K562 (cell line): ENCODE results near the gene MRPL48. TPM values are rescaled to one million over a fixed set of nuclear protein-coding genes. Genes with fewer than 3 reads are reported as not detected.
A peak's percentile ranks its signal among the peaks of the same experiment; 100 is the strongest.

Source experiments
- CHD1 ChIP-seq: fragments of 200-600 bp; sonication (generic); IDR thresholded peaks from one replicate; pipeline ENCODE4 v1.6.1; 2012; ENCODE audit warnings: mild to moderate bottlenecking, moderate library complexity, low read length, inconsistent platforms
- DLX4 ChIP-seq: fragments of 250-450 bp; sonication (Bioruptor Pico); IDR thresholded peaks from 2 replicates; pipeline ENCODE4 v1.6.1; 2021; ENCODE audit warnings: mild to moderate bottlenecking
- ETS2 ChIP-seq: IDR thresholded peaks from 2 replicates; pipeline ENCODE4 v1.6.1; 2016; ENCODE audit warnings: borderline replicate concordance, missing genetic modification characterization, mild to moderate bottlenecking, moderate library complexity, missing compliant biosample characterization; ENCODE audit not compliant: poor library complexity, severe bottlenecking
- FOSL1 ChIP-seq: fragments of 200-800 bp; sonication (Bioruptor generic); conservative IDR thresholded peaks from 2 replicates; pipeline ENCODE4 v1.6.1; 2016; ENCODE audit warnings: missing genetic modification characterization, missing compliant biosample characterization
- FOXP1 ChIP-seq: sonication (generic); formaldehyde crosslinking; IDR thresholded peaks from 2 replicates; pipeline ENCODE4 v1.8.0; 2022; ENCODE audit warnings: mild to moderate bottlenecking, missing genetic modification reagents
- GTF3C2 ChIP-seq: IDR thresholded peaks from 3 replicates; pipeline ENCODE4 v1.6.1; 2011; ENCODE audit warnings: borderline replicate concordance, mild to moderate bottlenecking, moderate library complexity; ENCODE audit not compliant: insufficient read length; ENCODE audit errors: extremely low read depth
- KDM2B ChIP-seq: fragments of 250-450 bp; sonication (Bioruptor Pico); IDR thresholded peaks from 2 replicates; pipeline ENCODE4 v1.8.0; 2021; ENCODE audit warnings: mild to moderate bottlenecking, moderate library complexity
- NONO ChIP-seq, 2 experiments: fragments of 200-400 bp in 1 of 2; fragments of 450-650 bp in 1 of 2; formaldehyde crosslinking in 1 of 2; IDR thresholded peaks; 2 replicates each; pipeline ENCODE4 v1.6.1; 2017; ENCODE audit warnings: low read depth in 2 of 2, mild to moderate bottlenecking in 2 of 2, moderate library complexity in 2 of 2, low read length in 1 of 2
- PATZ1 ChIP-seq: fragments of 250-450 bp; sonication (Bioruptor Pico); IDR thresholded peaks from 2 replicates; pipeline ENCODE4 v1.5.0; 2020; ENCODE audit warnings: mild to moderate bottlenecking, borderline replicate concordance
- RBM14 ChIP-seq: fragments of 200-400 bp; formaldehyde crosslinking; IDR thresholded peaks from 2 replicates; pipeline ENCODE4 v1.6.1; 2018; ENCODE audit warnings: low read depth, mild to moderate bottlenecking, low read length, moderate library complexity, borderline replicate concordance; ENCODE audit not compliant: insufficient read depth
- XRCC3 ChIP-seq: fragments of 450-650 bp; IDR thresholded peaks from 2 replicates; pipeline ENCODE4 v1.6.1; 2017; ENCODE audit warnings: mild to moderate bottlenecking, moderate library complexity
- ZNF121 ChIP-seq: sonication (generic); formaldehyde crosslinking; conservative IDR thresholded peaks from 2 replicates; pipeline ENCODE4 v1.8.0; 2022; ENCODE audit warnings: missing genetic modification reagents
- ZNF140 ChIP-seq: fragments of 250-450 bp; sonication (Bioruptor Pico); IDR thresholded peaks from 2 replicates; pipeline ENCODE4 v1.8.0; 2021; ENCODE audit warnings: moderate library complexity, mild to moderate bottlenecking, inconsistent platforms
- ZNF239 ChIP-seq: fragments of 250-450 bp; sonication (Bioruptor Pico); IDR thresholded peaks from 2 replicates; pipeline ENCODE4 v1.4.0; 2020; ENCODE audit warnings: mild to moderate bottlenecking
- ZNF354B ChIP-seq: fragments of 250-450 bp; sonication (Bioruptor Pico); IDR thresholded peaks from 2 replicates; pipeline ENCODE4 v1.4.0; 2020
- ZNF699 ChIP-seq: fragments of 250-450 bp; sonication (Bioruptor Pico); IDR thresholded peaks from 2 replicates; pipeline ENCODE4 v1.8.0; 2021; ENCODE audit warnings: mild to moderate bottlenecking, moderate library complexity; ENCODE audit not compliant: insufficient replicate concordance
- ZNF778 ChIP-seq: fragments of 450-650 bp; formaldehyde crosslinking; IDR thresholded peaks from 2 replicates; pipeline ENCODE4 v1.4.0; 2020; ENCODE audit warnings: mild to moderate bottlenecking, moderate library complexity
- polyA plus RNA-seq, 8 experiments: library from polyadenylated mRNA; depleted of rRNA in 4 of 8; stranded (reverse) in 5 of 8; unstranded in 3 of 8; fragments of >200 nt; fragmentation: Nextera tagmentation in 2 of 8; fragmentation: Illumina TruSeq in 1 of 8; extraction: Ambion mirVana in 2 of 8; extraction: Trizol in 1 of 8; gene quantifications; 2 replicates each; pipeline versions ENCODE4 v1.2.1 to v1.2.3, GENCODE V29; 2011 to 2014; ENCODE audit warnings: inconsistent platforms in 1 of 8, missing spikeins in 1 of 8
- total RNA-seq, 7 experiments: library from RNA; depleted of rRNA in 6 of 7; stranded (reverse); fragments of >200 nt in 6 of 7; fragmentation: Illumina TruSeq in 2 of 7; extraction: Trizol in 2 of 7; gene quantifications; 2 replicates each; pipeline versions ENCODE4 v1.2.1 to v1.2.3, GENCODE V29; 2011 to 2021; ENCODE audit warnings: low replicate concordance in 1 of 7
- TF ChIP-seq, protein P1 (sequence below): fragments of 250-450 bp; sonication (Bioruptor Pico); IDR thresholded peaks from 2 replicates; pipeline ENCODE4 v1.4.0; 2020; ENCODE audit warnings: borderline replicate concordance
- TF ChIP-seq, protein P2 (sequence below), 2 experiments: fragments of 450-650 bp in 1 of 2; sonication (generic) in 1 of 2; formaldehyde crosslinking; conservative IDR thresholded peaks; 2 replicates each; pipeline versions ENCODE4 v1.4.0 to v1.8.1; 2020 to 2022; ENCODE audit warnings: mild to moderate bottlenecking in 1 of 2, missing genetic modification reagents in 1 of 2

MRPL48 gene
- total and polyA plus RNA-seq, 9 of the 15 experiments (the other 6 are each of a cell fraction or from before 2014, with no cell fraction given): 66.0 to 237 (median 104) TPM

GRCh38 chr11:73876424-73877310, 89.0 kb downstream of the MRPL48 start, which contains the start of the genes COA4 and PAAF1 (continued):
- TF ChIP-seq, protein P1, sequence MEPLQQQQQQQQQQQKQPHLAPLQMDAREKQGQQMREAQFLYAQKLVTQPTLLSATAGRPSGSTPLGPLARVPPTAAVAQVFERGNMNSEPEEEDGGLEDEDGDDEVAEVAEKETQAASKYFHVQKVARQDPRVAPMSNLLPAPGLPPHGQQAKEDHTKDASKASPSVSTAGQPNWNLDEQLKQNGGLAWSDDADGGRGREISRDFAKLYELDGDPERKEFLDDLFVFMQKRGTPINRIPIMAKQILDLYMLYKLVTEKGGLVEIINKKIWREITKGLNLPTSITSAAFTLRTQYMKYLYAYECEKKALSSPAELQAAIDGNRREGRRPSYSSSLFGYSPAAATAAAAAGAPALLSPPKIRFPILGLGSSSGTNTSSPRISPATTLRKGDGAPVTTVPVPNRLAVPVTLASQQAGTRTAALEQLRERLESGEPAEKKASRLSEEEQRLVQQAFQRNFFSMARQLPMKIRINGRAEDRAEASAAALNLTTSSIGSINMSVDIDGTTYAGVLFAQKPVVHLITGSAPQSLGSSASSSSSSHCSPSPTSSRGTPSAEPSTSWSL (CRISPR knock-in tag): no peak
- TF ChIP-seq PATZ1 (CRISPR knock-in tag): no peak
- no peak for TF ChIP-seq RBM14
- no peak for TF ChIP-seq ETS2
- TF ChIP-seq XRCC3: no peak
- TF ChIP-seq FOSL1 (tag): no peak
- TF ChIP-seq DLX4 (CRISPR knock-in tag): no peak
- no peak for TF ChIP-seq ZNF354B
- TF ChIP-seq KDM2B (CRISPR knock-in tag): no peak
- TF ChIP-seq, protein P2, sequence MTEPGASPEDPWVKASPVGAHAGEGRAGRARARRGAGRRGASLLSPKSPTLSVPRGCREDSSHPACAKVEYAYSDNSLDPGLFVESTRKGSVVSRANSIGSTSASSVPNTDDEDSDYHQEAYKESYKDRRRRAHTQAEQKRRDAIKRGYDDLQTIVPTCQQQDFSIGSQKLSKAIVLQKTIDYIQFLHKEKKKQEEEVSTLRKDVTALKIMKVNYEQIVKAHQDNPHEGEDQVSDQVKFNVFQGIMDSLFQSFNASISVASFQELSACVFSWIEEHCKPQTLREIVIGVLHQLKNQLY (CRISPR knock-in tag; conservative IDR thresholded peaks at IDR 0.05): no peak
- TF ChIP-seq ZNF239 (CRISPR knock-in tag): no peak
- TF ChIP-seq ZNF121 (CRISPR knock-in tag): no peak
- TF ChIP-seq FOXP1 (CRISPR knock-in tag): peak; percentile 94
- no peak for TF ChIP-seq NONO (IDR thresholded peaks at IDR 0.05; ENCODE audit: low read depth in 2 of 2, low read length in 1 of 2)
- no peak for TF ChIP-seq ZNF140 (CRISPR knock-in tag)
- no peak for TF ChIP-seq CHD1
- no peak for TF ChIP-seq ZNF778 (CRISPR knock-in tag)
- TF ChIP-seq ZNF699: no peak
- no peak for TF ChIP-seq GTF3C2
